ENCODE measurements around the gene SIX4.

The SIX4 gene

DNA sequence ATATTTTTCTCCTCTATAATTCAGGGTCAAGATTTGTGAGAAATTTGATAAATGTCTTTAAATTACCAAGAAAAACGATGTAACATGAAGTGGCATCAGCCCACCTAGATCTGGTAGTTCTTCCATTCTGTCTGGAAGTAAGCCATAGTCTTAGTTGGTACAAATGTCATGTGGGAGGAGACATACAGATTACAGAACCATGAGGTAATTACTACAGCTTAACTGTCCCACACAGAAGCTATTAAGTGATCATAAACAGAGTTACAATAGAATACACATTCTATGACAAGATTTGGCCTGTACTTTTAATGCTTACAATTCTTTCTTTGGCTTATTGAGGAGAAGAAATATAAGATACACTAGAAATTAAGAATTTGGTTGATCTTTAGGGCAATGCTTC lies 61.2 kb downstream of the SIX4 start:
- DNase-seq = no peak

DNA sequence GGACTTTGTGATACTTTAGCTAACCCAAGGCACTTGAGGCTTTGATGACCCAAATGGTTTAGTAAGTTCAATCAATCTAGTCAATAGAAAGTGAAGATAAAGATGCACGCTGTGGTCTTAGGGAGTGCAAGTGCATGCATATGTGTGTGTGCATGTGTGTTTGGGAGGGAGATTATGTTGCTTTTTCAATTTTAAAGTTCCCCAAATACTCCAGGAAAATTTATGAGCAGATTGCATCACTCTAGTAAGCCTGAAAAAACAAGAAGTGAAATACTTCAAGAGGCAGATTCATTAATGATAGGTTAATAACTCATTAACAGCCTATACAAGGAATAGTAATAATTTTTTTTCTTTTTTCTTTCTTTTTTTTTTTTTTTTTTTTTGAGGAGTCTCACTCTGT lies 62.4 kb downstream of the SIX4 start:
- no peak for DNase-seq

Measured in anterior cingulate cortex (tissue), 58 donors.